Activated CD8-positive, alpha-beta memory T cell treated with anti-CD3 and anti-CD28 coated beads, Interleukin-2, amount 50 U/mL, for 24 hours (primary cell): ENCODE measurements around the gene ELP1.

ENCODE experiments used
- DNase-seq: peaks from one replicate; pipeline ENCODE4 v3.0.0-alpha.2; 2020; ENCODE audit errors: extremely low read depth

Gene ELP1

GRCh38 chr9:108882052-108882888 is 51.7 kb downstream of the ELP1 start:
- no peak for DNase-seq

GRCh38 chr9:108880738-108881316 is 53.1 kb downstream of the ELP1 start:
- no peak for DNase-seq

GRCh38 chr9:108877524-108877923 is 56.4 kb downstream of the ELP1 start:
- DNase-seq = no peak

GRCh38 chr9:108876425-108876824 is 57.5 kb downstream of the ELP1 start:
- no peak for DNase-seq

GRCh38 chr9:108874058-108874788 is 59.7 kb downstream of the ELP1 start:
- DNase-seq = no peak

GRCh38 chr9:108869092-108869725 is 64.7 kb downstream of the ELP1 start:
- no peak for DNase-seq

GRCh38 chr9:108867829-108868228 is 66.1 kb downstream of the ELP1 start:
- no peak for DNase-seq

GRCh38 chr9:108867116-108867515 is 66.8 kb downstream of the ELP1 start:
- DNase-seq = no peak

GRCh38 chr9:108866001-108866420 is 67.9 kb downstream of the ELP1 start:
- no peak for DNase-seq

- no peak for DNase-seq
Observed at GRCh38 chr9:108865037-108865436, 68.9 kb downstream of the ELP1 start.

GRCh38 chr9:108864446-108864845 is 69.5 kb downstream of the ELP1 start:
- no peak for DNase-seq

- DNase-seq = no peak
Observed at GRCh38 chr9:108863891-108864290, 70.0 kb downstream of the ELP1 start.

GRCh38 chr9:108861997-108862396 is 71.9 kb downstream of the ELP1 start, which contains the start of gene ACTL7A:
Gene ACTL7A (plus strand): TSS chr9:108862266. CDS start chr9:108862323, 57 bp downstream.
- DNase-seq = no peak

- DNase-seq = no peak
Observed at GRCh38 chr9:108861464-108861863, 72.5 kb downstream of the ELP1 start.

GRCh38 chr9:108860764-108861163 is 73.2 kb downstream of the ELP1 start:
- no peak for DNase-seq

- DNase-seq = no peak
Observed at GRCh38 chr9:108860354-108860753, 73.6 kb downstream of the ELP1 start.

- DNase-seq = no peak
Observed at GRCh38 chr9:108859459-108860114, 74.3 kb downstream of the ELP1 start.

GRCh38 chr9:108857572-108857971 is 76.4 kb downstream of the ELP1 start:
- no peak for DNase-seq

- no peak for DNase-seq
Observed at GRCh38 chr9:108855888-108856287, 78.0 kb downstream of the ELP1 start, which contains the start of gene ACTL7B. Gene ACTL7B (minus strand): TSS chr9:108855986. CDS start chr9:108855930, 56 bp downstream.

GRCh38 chr9:108855529-108855886 is 78.4 kb downstream of the ELP1 start:
- DNase-seq = no peak
